ENCODE data around the gene ZBTB40. TPM values are rescaled to one million over a fixed set of nuclear protein-coding genes. Genes with fewer than 3 reads are reported as not detected.

ZBTB40 gene
- total RNA-seq, 2 donors from 2014 or later: 11.2 to 20.1 TPM

DNA sequence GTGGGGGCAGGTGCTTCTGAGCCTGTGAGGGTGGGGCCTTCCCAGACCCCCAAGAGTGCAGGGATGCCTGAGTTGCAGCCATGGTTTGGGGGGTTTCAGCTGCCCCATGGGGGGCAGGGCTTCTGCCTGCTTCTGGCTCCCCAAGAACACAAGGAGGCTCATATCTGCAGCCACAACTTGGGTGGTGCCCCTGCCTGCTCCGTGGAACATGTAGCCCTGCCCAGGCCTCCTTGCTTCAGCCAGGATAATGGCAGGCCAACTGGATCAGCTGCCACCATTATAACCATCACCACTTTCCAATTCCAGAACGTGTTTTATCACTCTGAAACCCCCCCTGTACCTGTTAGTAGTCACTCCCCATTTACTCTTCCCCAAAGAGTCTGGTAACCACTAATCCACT lies 14.0 kb downstream of the ZBTB40 start:
- intact Hi-C loops (cut with DNase I): no loop called here
- H3K9me3 ChIP-seq: no peaks in the 10 kb centered on the region
- H3K4me1 ChIP-seq: peaks cover 26% of the 10 kb centered on the region
- H3K27me3 ChIP-seq: no peaks in the 10 kb centered on the region
- TF ChIP-seq POLR2A (IDR thresholded peaks at IDR 0.05): no peak
- TF ChIP-seq, protein P1, sequence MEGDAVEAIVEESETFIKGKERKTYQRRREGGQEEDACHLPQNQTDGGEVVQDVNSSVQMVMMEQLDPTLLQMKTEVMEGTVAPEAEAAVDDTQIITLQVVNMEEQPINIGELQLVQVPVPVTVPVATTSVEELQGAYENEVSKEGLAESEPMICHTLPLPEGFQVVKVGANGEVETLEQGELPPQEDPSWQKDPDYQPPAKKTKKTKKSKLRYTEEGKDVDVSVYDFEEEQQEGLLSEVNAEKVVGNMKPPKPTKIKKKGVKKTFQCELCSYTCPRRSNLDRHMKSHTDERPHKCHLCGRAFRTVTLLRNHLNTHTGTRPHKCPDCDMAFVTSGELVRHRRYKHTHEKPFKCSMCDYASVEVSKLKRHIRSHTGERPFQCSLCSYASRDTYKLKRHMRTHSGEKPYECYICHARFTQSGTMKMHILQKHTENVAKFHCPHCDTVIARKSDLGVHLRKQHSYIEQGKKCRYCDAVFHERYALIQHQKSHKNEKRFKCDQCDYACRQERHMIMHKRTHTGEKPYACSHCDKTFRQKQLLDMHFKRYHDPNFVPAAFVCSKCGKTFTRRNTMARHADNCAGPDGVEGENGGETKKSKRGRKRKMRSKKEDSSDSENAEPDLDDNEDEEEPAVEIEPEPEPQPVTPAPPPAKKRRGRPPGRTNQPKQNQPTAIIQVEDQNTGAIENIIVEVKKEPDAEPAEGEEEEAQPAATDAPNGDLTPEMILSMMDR (IDR thresholded peaks at IDR 0.05): no peak
- H3K4me3 ChIP-seq: no peak overlapping the region
- H3K27ac ChIP-seq: no peak overlapping the region
- 83 to 90% methylated on average over 2 of the region's 2 CpGs for WGBS, 2 donors
- H3K36me3 ChIP-seq (replicated peaks in 1 of 2; ENCODE audit: insufficient read depth in 1 of 2, low read depth in 2 of 2): no peaks in the 10 kb centered on the region
- no peak for DNase-seq
- ATAC-seq: no peak

DNA sequence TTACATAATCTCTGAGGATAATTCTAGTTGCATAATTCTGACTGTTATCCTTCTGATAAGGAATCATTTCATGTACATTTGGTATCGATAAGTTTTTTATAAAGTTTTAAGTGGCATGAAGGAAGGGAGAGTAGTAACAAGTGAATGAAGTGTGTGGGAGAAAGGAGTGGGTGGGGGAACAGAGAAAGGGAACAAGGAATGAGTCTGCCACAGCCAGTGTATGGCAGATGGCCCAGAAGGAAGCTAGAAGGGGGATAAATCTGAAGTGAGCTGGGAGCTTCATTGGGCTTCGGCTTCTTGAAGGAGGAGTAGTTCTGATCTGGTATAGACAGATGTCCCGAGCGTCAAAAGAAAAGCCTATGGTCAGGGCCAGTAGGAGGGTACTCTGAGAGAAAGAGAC lies 18.6 kb downstream of the ZBTB40 start:
- intact Hi-C loops (cut with DNase I): no loop called here
- no peak overlapping the region for H3K4me3 ChIP-seq
- 68 to 71% methylated on average over 4 of the region's 4 CpGs for WGBS, 2 donors
- DNase-seq (no peak), ATAC-seq (no peak)
- no peaks in the 10 kb centered on the region for H3K9me3 ChIP-seq
- no peaks in the 10 kb centered on the region for H3K27me3 ChIP-seq
- TF ChIP-seq POLR2A (IDR thresholded peaks at IDR 0.05): no peak
- TF ChIP-seq, protein P1 (IDR thresholded peaks at IDR 0.05): no peak
- peaks cover 57% of the 10 kb centered on the region for H3K4me1 ChIP-seq
- peak overlapping the region in 3 of 4 donors; percentile 17 to 38 (median 20) for H3K27ac ChIP-seq
- H3K36me3 ChIP-seq (replicated peaks in 1 of 2; ENCODE audit: insufficient read depth in 1 of 2, low read depth in 2 of 2): no peaks in the 10 kb centered on the region

- peaks cover 65% of the 10 kb centered on the region for H3K4me1 ChIP-seq
- no peaks in the 10 kb centered on the region for H3K9me3 ChIP-seq
- intact Hi-C loops (cut with DNase I): no loop called here
- H3K27me3 ChIP-seq: no peaks in the 10 kb centered on the region
- ATAC-seq: no peak
- H3K36me3 ChIP-seq (replicated peaks in 1 of 2; ENCODE audit: insufficient read depth in 1 of 2, low read depth in 2 of 2): no peaks in the 10 kb centered on the region
- H3K27ac ChIP-seq: peak overlapping the region in 2 of 4 donors; percentile 17 to 38
- TF ChIP-seq, protein P1 (IDR thresholded peaks at IDR 0.05): no peak
- TF ChIP-seq POLR2A (IDR thresholded peaks at IDR 0.05): no peak
- WGBS, 2 donors: 19 to 26% methylated on average over 2 of the region's 2 CpGs
- peak; percentile 50 to 73 (median 61) for DNase-seq
- H3K4me3 ChIP-seq: no peak overlapping the region
These were observed 19.4 kb downstream of the ZBTB40 start for GRCh38 chr1:22471078-22471477.

GRCh38 chr1:22471610-22472009 lies 20.0 kb downstream of the ZBTB40 start:
- WGBS, 2 donors: 84 to 92% methylated on average over 7 of the region's 7 CpGs
- ATAC-seq: no peak
- intact Hi-C loops (cut with DNase I): no loop called here
- H3K9me3 ChIP-seq: no peaks in the 10 kb centered on the region
- no peak for DNase-seq
- H3K36me3 ChIP-seq (replicated peaks in 1 of 2; ENCODE audit: insufficient read depth in 1 of 2, low read depth in 2 of 2): no peaks in the 10 kb centered on the region
- H3K27ac ChIP-seq: peak overlapping the region in 3 of 4 donors; percentile 38 to 67 (median 64)
- peaks cover 68% of the 10 kb centered on the region for H3K4me1 ChIP-seq
- TF ChIP-seq, protein P1 (IDR thresholded peaks at IDR 0.05): no peak
- TF ChIP-seq POLR2A (IDR thresholded peaks at IDR 0.05): no peak
- no peak overlapping the region for H3K4me3 ChIP-seq
- no peaks in the 10 kb centered on the region for H3K27me3 ChIP-seq

DNA sequence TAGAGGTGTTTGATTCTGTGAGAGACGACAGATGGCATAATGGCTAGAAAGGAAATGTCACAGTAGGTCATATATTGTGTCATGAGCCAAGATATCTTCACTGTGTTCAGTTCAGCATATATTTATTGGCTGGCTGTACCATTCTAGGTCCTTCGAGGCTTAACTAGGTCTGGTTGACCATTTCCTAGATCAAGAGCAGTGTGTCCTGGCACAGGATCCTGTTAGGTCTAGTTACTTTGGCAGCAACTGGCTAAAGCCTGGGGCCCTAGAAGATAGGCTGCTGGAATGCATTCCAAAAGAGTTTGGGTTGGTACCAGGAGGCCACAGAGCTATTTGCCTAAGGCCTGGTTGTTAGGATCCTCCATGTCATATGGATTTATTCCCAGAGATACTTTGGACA lies 20.9 kb downstream of the ZBTB40 start:
- no peaks in the 10 kb centered on the region for H3K36me3 ChIP-seq (replicated peaks in 1 of 2; ENCODE audit: insufficient read depth in 1 of 2, low read depth in 2 of 2)
- H3K9me3 ChIP-seq: no peaks in the 10 kb centered on the region
- H3K4me1 ChIP-seq: peaks cover 68% of the 10 kb centered on the region
- peak overlapping the region; percentile 39 to 67 (median 64) for H3K27ac ChIP-seq
- no peaks in the 10 kb centered on the region for H3K27me3 ChIP-seq
- H3K4me3 ChIP-seq: no peak overlapping the region
- intact Hi-C loops (cut with DNase I): no loop called here
- ATAC-seq (peak; percentile 85), DNase-seq (peak; percentile 61 to 84 (median 80))
- 35 to 37% methylated on average over 2 of the region's 2 CpGs for WGBS, 2 donors
- no peak for TF ChIP-seq POLR2A (IDR thresholded peaks at IDR 0.05)
- TF ChIP-seq, protein P1 (IDR thresholded peaks at IDR 0.05): no peak
